ENCODE data around the gene NDUFB11.
"Not testable (repeated sequence)": the region's sequence is repeated elsewhere in the genome, so short reads cannot be mapped to it uniquely, and the experiment has no call there.

DNA sequence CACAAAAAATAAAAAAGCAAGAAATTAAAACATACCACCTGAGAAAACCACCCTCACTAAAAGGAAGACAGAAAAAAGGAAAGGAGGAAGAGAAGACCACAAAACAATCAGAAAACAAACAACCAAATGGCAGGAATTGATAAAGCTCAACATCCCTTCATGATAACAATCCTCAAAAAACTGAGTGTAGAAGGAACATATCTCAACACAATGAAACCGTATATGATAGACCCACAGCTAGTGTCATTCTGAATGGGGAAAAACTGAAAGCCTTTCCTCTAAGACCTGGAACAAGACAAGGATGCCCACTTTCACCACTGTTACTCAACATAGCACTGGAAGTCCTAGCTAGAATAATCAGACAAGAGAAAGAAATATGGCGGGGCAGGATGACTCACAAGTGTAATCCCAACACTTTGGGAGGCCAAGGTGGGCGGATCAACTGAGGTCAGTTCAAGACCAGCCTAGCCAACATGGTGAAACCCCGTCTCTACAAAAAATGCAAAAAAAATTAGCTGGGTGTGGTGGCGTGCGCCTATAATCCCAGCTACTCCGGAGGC is 27.9 kb downstream of the NDUFB11 start:
- TF ChIP-seq POLR2A (IDR thresholded peaks at IDR 0.05); CTCF (IDR thresholded peaks at IDR 0.05); POLR2AphosphoS5 (IDR thresholded peaks at IDR 0.05; ENCODE audit: insufficient read depth in 1 of 2, low read depth in 1 of 2): not testable (repeated sequence)

Data from vagina (tissue), 2 donors.